ENCODE measurements around the gene ZNF860.
A peak's percentile ranks its signal among the peaks of the same experiment; 100 is the strongest.

ZNF860 gene

DNA sequence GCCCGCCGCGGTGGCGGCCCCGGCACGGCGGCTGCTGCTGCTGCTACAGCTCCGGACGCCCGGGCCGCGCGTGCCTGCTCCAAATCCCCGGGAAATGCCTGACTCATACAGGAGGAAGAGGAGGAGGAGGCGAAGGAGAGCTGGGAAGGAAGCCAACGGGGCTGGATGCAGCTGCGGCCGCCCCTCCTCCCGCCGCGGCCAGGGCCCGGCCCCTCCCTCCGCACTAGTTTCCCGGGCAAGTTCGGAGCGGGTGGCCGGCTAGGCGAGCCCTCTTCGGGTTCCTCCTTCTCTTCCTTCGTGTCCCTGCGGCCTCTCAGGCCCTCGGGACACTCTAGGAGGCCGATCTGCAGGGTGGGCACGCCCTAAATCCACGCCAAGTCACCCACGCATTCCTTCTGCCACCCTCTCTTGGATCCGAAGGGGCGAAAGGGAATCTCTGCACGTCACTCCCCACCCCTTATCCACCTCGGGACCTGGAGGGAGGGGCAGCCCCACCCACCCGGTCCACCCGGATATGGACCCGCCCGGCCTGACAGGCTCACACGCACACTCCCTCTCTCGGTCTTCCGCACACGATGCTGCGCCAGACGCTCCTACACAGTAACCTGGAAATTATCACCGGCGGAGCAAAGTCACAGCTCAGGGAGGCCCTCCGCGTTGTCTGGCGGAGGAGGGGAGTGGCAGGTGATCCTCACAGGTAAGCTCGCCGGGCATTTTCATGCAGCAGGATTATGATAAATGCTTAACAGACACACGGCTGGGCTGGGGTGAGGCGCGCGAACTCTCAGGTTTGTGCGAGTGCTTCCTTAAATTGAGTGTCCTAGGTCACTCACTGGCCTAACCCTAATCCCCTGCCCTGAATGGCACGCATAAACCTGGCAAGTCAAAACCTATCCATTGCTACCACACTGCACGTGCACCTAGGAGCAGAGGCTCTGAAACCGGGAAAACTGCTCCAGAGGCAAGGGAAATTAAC, at the start of gene ZNF860, which contains the start of gene OSBPL10:
ZNF860 (plus strand) TSS at position 545 of the 976 bp plus-strand sequence. CDS start 7,330 bp downstream, outside the sequence.
OSBPL10 (minus strand) TSS at position 57 of the 976 bp plus-strand sequence. CDS start 83 bp downstream, outside the sequence.
- DNase-seq (ENCODE audit: low spot score) = peak; percentile 70

DNA sequence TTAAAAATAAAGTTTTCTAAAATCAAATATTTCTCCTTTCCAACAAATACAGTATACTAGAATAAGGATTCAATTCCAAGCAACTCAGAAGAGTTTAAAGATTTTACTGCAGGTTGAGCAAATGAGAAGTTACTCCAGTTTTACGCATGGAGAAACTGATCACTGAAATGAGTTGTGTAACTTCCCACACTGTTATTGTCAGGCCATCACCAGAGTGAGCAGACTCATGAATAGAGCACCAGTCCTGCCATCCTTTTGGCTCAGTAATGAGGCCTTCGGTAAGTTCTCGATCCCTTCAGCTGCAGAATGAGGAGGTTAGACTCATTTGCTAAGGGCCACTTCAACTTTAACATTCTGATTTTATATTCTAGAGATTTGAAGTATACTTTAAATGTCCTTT, 48.6 kb upstream of the ZNF860 start:
- DNase-seq (ENCODE audit: low spot score) = no peak

DNA sequence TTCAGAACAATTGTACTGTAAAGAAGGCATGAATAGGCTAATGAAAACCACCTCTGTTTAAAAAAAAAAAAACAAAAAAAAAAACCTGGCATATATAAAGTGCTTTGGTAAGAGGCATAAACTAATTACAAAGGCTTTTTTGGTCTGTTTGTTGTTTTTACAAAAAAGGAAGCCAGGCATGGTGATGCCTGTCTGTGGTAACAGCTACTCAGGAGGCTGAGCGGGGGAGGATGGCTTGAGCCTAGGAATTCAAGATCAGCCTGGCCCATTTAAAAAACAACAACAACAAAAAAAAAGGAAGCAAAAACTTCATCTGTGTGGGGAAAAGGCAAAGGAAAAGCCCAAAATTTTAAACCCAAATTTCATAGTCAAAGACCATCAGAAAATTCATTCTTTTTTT, 47.5 kb upstream of the ZNF860 start:
- no peak for DNase-seq (ENCODE audit: low spot score)

DNA sequence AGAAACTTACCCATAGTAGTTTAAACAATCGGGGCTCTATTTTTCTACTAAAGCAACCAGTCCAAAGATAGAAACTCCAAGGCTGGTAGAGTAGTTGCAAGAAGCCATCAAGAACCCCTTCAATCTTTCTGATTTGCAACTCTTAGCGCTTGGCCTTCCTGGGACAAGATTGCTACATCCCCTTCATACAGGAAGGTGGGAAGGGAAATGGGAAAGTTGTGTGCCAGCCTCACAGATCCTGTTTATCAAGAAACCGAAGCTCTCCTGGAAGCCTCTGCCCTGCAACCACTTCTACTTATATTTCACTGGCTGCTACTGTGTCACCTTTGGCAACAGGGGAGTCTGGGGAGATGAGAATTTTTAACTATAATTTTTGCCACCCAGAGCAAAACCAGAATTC, 46.7 kb upstream of the ZNF860 start:
- DNase-seq (ENCODE audit: low spot score) = no peak

DNA sequence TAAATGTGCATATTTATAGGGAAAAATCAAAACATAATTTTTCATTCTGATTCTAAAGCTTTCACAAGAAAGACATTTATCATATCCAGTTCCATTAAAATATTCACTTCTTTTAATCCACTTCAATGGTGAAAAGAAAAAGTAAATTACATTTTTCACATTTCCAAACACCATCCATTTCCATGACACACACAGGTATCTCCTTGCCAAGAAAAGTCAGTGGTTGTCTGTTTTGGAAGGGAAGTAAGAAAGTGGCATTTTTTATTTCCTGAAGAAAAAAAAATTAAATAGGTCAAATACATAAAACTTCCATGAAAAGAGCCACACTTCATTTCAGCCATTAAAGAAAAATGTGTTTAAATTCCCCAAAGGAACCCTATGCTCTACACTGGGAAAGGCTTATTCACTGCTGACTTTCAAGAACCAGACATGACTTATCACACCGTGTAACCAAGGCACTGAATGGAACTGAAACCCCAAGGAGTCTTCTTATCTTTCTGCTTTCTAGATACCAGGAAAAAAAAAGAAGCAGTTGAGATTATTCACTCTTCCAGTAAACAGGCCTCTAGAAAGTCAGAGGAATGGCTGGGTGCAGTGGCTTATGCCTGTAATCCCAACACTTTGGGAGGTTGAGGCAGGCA, 45.0 kb upstream of the ZNF860 start:
- DNase-seq (ENCODE audit: low spot score) = no peak

DNA sequence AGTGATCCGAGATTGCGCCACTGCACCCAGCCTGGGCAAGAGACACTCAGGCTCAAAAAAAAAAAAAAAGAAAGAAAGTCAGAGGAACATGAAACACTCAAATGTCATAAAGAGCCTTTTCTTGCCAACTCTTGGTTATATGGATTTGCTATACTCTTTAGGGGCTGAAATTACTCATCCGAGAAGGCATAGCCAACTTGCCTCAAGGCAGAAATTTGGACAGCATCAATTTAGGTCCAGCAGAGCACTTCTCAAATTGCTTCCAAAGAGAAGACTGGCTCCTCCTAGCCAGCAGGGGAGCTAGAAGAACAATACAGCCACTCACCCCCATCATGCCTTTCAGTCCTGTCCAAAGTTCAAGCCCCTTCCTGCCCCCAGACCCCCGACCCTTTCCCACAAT, 44.3 kb upstream of the ZNF860 start:
- DNase-seq (ENCODE audit: low spot score) = no peak

DNA sequence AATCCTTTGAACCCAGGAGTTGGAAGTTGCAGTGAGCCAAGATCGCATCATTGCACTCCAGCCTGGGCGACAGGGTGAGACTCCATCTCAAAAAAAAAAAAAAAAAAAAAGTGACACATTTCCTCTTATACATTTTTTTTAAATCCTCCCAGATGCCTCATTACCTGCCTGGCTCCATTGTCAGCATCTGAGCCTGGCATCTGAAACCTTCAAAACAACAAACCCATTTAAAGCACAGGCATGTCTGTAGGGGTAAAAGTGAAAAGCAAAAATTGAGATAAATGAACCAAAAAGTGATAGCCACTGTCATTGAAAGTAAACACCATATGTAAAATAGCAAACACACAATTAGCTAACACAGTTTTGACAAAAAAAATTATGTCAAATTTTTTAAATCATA, 39.1 kb upstream of the ZNF860 start:
- DNase-seq (ENCODE audit: low spot score) = no peak

DNA sequence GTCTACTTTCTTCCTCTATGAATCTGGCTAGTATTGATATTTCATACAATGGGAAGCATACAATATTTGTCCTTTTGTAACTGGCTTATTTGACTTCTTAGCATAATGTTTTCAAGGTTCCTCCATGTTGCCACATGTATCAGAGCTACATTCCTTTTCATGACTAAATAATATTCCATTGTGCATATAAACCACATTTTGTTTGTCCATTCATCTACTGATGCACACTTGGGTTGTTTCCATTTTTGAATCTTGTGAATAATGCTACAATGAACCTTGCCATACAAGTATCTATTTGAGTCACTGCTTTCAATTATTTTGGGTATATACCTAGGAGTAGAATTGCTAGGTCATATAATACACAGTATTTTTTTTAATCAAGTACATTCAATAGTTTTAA, 38.5 kb upstream of the ZNF860 start:
- no peak for DNase-seq (ENCODE audit: low spot score)

DNA sequence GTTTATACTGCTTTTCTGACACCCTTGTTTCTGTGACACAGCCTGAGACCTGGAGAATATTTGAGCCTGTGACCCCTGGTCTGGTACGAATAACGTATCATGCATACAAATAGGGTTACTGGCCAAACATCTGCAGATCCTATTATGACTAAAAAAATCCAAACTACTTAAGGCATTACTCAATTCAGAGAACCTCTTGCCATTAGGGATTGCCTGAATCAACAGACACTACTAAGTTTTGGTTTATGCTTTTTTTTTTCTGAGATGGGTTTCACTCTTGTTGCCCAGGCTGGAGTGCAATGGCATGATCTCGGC, 35.9 kb upstream of the ZNF860 start:
- DNase-seq (ENCODE audit: low spot score) = no peak

DNA sequence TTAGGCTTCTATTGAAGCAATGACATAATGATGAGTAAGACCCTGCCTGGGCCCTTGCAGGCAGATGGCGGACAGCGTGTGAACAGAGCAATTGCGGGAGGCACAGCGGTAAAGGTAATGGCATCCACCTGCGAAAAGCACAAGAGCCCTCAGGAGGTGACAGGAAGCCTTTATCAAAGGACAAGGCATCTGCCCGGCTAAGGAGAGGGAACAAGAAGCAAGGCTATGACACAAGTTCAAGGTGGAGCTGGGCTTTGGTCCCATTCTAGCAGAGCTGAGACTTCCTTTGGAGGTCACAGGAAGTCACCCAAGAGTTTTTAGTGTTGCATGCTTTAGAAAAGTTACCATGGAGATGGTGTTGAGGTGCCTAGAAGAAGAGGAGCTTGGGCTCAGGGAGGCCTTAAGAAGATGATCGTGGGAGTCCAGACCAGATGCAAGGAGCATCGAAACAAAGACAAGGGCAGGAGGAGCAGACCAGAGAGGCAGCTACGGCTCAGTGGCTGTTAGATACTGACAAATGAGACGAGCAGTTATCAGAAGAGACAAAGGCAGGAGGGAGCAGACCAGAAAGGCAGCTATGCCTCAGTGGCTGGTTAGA, 35.0 kb upstream of the ZNF860 start:
- no peak for DNase-seq (ENCODE audit: low spot score)

DNA sequence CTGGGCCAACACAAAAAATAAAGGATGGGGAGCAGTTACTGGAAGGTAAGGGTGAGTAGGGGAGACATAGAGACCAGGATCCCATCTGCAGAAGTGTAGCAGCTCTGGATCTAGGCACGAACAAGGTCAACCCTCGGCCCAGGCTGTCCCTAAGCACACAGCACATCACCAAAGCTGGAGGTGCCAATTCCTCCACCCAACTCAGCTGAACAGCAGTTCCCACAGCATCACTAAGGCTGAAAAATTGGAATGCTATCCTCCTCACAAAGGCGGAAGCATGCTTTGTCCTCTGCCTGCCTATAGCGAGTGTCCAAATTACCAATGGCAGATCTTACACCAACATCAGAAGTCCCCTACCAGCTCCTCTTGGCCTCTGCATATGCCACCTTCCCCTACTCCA, 34.4 kb upstream of the ZNF860 start:
- no peak for DNase-seq (ENCODE audit: low spot score)

DNA sequence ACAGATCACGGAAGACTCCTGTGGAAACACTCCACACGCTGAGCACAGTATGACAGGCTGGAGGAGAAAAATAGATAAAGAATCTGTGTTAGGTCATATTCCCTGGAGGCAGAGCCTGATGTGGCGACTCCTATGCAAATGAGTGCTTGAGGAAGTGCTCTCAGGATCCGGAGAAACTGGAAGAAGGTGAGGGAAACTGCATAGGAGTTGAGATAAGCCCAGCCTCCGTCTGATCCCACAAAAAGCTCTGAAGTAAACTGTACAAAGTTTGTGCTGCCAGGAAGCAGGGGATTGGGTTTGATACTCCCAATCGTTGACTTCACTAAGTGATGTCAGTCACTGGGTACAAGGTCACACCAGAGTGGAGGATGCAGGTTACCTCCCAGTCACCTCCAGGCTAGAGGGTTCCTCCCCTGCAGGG, 33.9 kb upstream of the ZNF860 start:
- no peak for DNase-seq (ENCODE audit: low spot score)

DNA sequence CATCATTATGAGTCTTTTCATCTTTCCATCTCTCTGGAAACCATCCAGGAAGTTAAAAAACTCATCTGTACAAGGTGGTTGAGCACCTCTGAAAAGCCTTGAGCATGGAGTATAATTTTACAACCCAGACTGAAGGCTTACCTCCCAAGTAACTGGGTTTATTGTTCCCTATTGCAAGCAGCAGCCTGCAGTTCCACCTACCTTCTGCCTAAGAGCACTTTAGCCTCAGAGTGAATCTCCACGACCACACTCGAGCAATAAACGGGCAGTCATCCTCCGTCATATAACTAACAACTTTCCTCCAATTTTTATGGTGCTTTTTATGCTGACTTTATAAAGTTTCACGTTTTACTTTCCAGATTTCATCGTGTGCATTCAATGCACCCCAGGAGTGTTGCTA, 33.3 kb upstream of the ZNF860 start:
- DNase-seq (ENCODE audit: low spot score) = no peak

DNA sequence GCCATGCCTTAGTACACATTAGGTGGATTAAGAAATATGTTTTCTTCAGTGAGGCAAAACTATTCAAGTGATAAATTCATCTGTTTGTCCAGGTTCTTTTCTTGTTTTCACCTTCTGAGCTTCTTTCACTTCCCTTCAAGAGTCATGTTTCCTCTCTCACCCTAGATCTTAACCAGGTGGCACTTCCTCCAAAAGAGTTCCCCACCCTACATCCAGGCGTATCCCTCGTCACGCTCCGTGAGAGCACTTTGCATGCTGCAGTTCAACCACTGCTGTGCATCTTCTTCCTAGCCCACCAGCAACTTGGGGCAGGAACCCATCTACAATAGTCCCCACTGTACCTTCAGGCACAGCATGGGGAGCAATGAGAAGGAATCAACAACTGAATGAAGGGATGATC, 29.3 kb upstream of the ZNF860 start:
- DNase-seq (ENCODE audit: low spot score) = no peak

DNA sequence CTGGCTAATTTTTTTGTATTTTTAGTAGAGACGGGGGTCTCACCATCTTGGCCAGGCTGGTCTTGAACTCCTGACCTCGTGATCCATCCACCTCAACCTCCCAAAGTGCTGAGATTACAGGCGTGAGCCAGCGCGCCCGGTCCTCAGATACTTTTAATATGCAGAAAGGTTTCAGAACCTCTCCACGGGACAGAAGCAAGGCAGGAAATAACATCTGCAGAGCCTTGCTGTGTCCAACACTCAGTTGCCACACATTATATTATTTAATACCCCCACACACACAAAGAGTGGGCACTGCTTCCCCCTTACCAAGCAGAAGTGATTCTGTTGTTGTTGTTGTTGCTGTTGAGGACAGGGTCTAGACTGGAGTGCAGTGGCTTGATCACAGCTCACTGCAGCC, 28.5 kb upstream of the ZNF860 start:
- DNase-seq (ENCODE audit: low spot score) = no peak

DNA sequence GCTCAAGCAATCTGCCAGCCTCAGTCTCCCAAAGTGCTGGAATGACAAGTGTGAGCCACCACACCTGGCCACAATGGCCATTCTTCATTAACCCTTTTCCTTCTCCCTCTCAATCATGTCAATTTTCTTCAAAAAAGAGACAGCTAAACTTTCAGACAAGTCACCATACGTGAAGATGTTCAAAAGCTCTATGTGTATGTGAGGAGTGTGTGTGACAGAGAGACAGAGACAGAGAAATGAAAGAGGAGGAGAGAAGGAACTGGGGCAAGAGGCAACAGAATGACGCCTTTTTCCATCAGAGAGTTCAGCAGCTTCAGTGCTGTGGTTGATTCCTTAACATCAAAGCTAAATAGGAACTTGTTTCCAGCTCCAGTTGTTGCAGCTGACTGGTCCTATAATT, 27.9 kb upstream of the ZNF860 start:
- no peak for DNase-seq (ENCODE audit: low spot score)

DNA sequence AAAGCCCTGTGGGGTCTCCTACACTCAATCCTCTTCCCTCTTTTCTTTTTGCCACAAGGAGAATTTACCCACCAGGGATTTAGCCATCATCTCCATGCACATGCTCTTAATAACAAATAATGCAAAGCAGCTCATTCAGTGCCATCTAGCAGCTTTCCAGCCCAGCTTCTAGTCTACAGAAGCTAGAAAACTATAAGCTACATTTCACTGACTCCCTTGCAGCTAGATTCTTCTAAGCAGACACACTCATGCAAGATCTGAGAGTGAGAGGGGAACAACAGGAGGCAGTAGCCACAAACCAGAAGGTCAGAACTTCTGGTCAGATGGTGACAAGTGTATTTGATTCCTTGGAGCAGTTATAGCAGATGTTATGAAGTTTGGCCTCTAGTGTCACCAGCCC, 26.0 kb upstream of the ZNF860 start:
- no peak for DNase-seq (ENCODE audit: low spot score)

DNA sequence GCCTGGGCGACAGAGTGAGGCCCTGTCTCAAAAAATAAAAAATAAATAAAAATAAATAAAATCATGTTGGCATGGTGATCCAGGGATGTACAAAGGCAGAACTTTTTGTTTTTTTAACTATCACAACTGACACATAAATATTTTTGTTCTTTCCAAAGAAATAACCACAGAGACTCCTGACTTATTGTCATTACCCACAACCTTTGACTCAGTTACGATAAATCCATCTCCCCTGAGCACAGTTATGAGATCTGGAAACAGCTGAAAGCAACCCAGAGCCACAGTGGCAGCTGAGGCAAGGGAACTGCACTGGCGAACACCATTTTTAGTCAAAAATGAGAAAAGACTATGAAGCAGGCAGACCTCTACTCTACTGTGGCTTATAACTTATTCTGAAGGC, 24.4 kb upstream of the ZNF860 start:
- DNase-seq (ENCODE audit: low spot score) = no peak

DNA sequence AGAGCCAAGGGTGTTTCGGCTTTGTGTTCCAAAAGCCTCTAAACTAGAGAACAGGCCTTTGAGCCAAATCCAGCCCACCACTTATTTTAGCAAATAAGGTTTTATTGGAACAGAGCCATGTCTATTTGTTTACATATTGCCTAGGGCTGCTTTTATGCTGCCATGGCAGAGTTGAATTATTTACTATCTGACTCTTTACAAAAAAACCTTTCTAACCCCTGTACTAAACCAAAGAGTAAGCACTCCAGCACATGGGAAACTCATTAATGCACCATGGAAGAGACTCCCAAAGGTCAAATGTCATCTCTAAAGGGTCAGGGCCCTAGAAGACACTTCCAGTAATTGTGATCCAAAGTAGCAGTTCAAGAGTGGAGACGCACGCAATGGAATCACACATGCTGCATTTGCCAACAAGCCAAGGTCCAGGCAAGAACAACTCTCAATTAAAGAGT, 22.8 kb upstream of the ZNF860 start:
- no peak for DNase-seq (ENCODE audit: low spot score)

DNA sequence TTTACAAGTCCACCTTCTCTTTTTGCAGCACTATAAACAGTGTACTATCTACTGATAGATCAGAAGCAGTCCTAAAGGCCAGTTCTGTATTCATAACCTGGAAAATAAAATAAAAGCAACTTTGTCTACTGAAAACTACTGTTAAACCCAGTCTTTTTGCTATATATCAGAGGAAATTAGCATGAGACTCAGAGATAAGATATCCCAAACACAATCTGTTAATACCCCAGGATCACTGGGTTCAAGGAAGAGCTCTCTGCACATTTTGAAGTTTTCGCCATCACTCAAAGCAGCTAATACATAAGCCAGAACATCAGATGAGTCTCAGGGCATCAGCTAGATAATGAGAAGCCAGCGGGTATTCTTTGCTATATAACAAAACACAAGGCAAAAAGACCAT, 22.3 kb upstream of the ZNF860 start:
- no peak for DNase-seq (ENCODE audit: low spot score)

DNA sequence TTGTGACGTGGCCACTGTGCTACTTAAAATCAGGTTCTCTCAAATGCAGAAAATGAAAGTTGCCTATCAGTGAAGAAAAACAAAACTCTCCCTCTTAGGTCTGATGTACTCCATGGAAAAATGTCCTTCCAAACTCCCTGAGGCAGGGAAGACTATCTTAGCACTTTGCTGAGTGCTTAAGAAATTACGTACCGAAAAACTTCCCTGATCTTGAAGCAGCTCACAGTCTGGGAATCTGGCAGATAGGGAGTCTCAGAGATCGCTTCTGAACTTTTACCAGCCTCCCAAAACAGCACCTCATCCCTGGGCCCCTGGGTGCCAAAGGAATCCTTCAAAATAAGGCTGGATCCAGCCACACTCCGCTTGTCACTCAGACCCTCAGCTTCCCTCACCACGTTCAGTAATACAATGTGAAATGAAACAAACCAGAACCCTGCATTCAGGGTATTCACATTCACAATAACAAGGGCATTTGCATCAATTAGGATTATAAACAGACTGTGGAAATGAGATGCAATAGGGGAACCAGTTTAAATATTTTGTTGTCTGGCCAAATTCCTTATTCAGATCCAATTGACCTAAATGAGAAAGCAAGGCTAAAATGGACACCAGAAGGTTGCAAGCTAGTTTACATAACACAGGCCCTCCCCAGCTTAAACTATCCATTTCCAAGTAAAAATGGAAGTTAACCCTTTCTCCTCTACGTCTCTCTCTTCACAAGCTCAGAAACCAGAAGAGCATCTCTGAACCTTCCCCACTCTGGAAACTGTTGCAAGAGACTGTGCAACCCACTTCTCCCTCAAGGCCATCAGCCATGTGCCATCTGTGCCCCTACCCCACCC, 21.4 kb upstream of the ZNF860 start:
- no peak for DNase-seq (ENCODE audit: low spot score)

DNA sequence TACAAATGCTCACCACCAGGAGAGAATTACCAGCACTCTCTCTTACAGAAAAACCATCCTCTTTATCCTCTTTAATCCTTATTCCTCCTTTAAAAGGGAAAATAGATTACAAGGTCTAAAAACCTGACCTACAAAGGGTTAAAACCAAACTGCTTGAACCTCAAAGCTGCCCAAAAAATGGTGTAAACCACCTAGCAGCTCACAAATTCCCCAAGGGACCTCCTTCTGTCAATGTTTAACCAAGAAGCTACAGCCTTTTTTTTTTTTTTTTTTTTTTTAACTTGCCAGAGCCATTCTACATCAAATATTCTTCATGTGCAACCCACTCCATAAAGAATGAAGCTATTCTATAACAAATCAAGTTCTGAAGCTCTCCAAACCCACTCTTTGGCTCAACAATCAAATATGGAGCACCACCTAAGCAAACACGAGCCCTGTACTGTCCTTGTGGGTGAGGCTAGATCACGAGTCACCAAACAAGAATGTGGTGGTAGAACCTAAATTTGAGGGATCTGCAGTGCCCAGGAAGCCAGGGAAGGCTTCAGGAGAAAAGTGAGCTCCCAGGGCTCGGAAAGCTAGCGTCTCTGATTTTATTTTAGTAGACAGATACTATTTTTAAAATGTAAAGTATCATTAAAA, 20.6 kb upstream of the ZNF860 start:
- DNase-seq (ENCODE audit: low spot score) = no peak
